Right lobe of liver (tissue), 4 donors: ENCODE measurements around the gene NMU.

Experiments used
- CTCF ChIP-seq, 4 donors: fragments of 200-600 bp in 3 of 4; fragments of 450-650 bp in 1 of 4; IDR thresholded peaks; one replicate each; pipeline versions ENCODE4 v1.5.1 to v1.8.0; 2016 to 2022; ENCODE audit warnings: antibody characterized with exemption in 4 of 4, mild to moderate bottlenecking in 2 of 4
- POLR2A ChIP-seq: fragments of 450-650 bp; IDR thresholded peaks from one replicate; pipeline ENCODE4 v1.6.1; 2017; ENCODE audit warnings: antibody characterized with exemption, mild to moderate bottlenecking
- donor health status: DM: no; HTN: no; CAD: no.
- donor health status: DM: no; HTN: no; CAD: no.
- donor health status: DM: no; HTN: yes; CAD: no.

- TF ChIP-seq POLR2A: no peak
- no peak for TF ChIP-seq CTCF (IDR thresholded peaks at IDR 0.05)
Measured at GRCh38 chr4:55568905-55569504, 67.1 kb downstream of the NMU start.
